ENCODE data around the gene FADS6. TPM values are rescaled to one million over a fixed set of nuclear protein-coding genes. Genes with fewer than 3 reads are reported as not detected.

Gene FADS6
- total RNA-seq, 1 experiment from 2014 or later, result not detected

DNA sequence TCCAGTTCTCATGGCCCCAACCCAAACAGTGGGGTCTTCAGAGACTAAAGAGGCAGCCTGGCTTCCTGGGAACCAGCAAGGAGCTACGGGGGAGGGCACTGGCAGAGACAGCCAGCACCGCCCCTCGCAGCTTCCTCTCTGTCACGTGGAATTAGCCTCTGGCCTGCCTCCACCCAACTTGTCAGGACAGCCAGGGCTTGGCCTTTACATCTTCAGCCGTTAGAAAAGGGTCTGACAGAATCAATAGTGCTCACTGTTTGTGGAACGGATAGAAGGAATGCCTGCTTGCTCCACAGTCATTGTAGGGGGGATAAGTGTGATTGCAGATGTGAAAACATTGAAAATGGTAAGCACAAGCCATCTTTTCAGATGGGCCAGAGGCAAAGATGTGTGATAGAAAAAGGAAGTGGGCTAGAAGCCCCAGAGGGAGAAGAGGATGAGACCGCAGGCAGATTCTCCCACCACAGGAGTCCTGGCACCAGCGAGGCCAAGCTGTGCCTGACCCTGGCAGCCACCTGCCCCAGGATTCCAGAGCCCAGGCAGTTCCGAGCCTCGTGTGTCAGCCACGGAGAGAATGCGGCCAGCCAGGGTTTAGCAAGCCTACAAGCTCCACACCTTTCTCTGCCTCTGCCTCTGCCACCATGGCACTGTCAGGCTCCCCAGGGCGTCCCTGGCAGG is 52.3 kb downstream of the FADS6 start:
- ChIA-PET POLR2A (no interaction called here), CTCF (interaction anchor here (0.6 to 1.4 kb wide), 2 partner anchors 24 to 792 kb away, joined by 3 to 5 read pairs; no protein-coding TSS in a partner anchor)
- peaks cover 12% of the 10 kb centered on the region for H3K4me1 ChIP-seq (ENCODE audit: control insufficient read depth, insufficient read depth, low read length)
- DNase-seq (ENCODE audit: low read depth, low spot score) (no peak), ATAC-seq (no peak)
- no TSS peak for BruUV-seq (replicated peaks)
- no peaks in the 10 kb centered on the region for H3K27me3 ChIP-seq (ENCODE audit: control insufficient read depth, insufficient read depth, low read length)
- no peak for TF ChIP-seq SIN3A (IDR thresholded peaks at IDR 0.05; ENCODE audit: borderline replicate concordance, insufficient read depth, low read depth, low read length)
- TF ChIP-seq, protein P1, sequence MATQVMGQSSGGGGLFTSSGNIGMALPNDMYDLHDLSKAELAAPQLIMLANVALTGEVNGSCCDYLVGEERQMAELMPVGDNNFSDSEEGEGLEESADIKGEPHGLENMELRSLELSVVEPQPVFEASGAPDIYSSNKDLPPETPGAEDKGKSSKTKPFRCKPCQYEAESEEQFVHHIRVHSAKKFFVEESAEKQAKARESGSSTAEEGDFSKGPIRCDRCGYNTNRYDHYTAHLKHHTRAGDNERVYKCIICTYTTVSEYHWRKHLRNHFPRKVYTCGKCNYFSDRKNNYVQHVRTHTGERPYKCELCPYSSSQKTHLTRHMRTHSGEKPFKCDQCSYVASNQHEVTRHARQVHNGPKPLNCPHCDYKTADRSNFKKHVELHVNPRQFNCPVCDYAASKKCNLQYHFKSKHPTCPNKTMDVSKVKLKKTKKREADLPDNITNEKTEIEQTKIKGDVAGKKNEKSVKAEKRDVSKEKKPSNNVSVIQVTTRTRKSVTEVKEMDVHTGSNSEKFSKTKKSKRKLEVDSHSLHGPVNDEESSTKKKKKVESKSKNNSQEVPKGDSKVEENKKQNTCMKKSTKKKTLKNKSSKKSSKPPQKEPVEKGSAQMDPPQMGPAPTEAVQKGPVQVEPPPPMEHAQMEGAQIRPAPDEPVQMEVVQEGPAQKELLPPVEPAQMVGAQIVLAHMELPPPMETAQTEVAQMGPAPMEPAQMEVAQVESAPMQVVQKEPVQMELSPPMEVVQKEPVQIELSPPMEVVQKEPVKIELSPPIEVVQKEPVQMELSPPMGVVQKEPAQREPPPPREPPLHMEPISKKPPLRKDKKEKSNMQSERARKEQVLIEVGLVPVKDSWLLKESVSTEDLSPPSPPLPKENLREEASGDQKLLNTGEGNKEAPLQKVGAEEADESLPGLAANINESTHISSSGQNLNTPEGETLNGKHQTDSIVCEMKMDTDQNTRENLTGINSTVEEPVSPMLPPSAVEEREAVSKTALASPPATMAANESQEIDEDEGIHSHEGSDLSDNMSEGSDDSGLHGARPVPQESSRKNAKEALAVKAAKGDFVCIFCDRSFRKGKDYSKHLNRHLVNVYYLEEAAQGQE (IDR thresholded peaks at IDR 0.05; ENCODE audit: insufficient read depth in 1 of 2, low read depth in 2 of 2, low read length in 1 of 2), result no peak
- TF ChIP-seq POLR2AphosphoS5 (IDR thresholded peaks at IDR 0.05; ENCODE audit: low read depth, low read length), result no peak
- TF ChIP-seq, protein P2, sequence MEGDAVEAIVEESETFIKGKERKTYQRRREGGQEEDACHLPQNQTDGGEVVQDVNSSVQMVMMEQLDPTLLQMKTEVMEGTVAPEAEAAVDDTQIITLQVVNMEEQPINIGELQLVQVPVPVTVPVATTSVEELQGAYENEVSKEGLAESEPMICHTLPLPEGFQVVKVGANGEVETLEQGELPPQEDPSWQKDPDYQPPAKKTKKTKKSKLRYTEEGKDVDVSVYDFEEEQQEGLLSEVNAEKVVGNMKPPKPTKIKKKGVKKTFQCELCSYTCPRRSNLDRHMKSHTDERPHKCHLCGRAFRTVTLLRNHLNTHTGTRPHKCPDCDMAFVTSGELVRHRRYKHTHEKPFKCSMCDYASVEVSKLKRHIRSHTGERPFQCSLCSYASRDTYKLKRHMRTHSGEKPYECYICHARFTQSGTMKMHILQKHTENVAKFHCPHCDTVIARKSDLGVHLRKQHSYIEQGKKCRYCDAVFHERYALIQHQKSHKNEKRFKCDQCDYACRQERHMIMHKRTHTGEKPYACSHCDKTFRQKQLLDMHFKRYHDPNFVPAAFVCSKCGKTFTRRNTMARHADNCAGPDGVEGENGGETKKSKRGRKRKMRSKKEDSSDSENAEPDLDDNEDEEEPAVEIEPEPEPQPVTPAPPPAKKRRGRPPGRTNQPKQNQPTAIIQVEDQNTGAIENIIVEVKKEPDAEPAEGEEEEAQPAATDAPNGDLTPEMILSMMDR (IDR thresholded peaks at IDR 0.05), result no peak
- no peak for TF ChIP-seq TCF7L2 (IDR thresholded peaks at IDR 0.05; ENCODE audit: low read depth, low read length)
- no peak overlapping the region for H3K27ac ChIP-seq (ENCODE audit: low read length)
- H3K4me3 ChIP-seq (ENCODE audit: low read depth in 2 of 2, low read length in 2 of 2), result no peak overlapping the region
- no peaks in the 10 kb centered on the region for H3K36me3 ChIP-seq (ENCODE audit: control insufficient read depth, insufficient read depth, low read length)
- no peaks in the 10 kb centered on the region for H3K9me3 ChIP-seq (ENCODE audit: control insufficient read depth, insufficient read depth, low read depth, low read length)
- intact Hi-C loops (cut with micrococcal nuclease; ENCODE audit: unreplicated experiment), result no loop called here
- in situ Hi-C loops (cut with HindIII; ENCODE audit: low pct_unique_long_range_greater_than_20kb, low sequenced_read_pairs), result no loop called here

GRCh38 chr17:74839990-74840852 is 53.2 kb downstream of the FADS6 start:
- Histone ChIP-seq H3K27me3 (ENCODE audit: control insufficient read depth, insufficient read depth, low read length) (no peaks in the 10 kb centered on the region), H3K36me3 (ENCODE audit: control insufficient read depth, insufficient read depth, low read length) (no peaks in the 10 kb centered on the region), H3K4me1 (ENCODE audit: control insufficient read depth, insufficient read depth, low read length) (peaks cover 12% of the 10 kb centered on the region), H3K27ac (ENCODE audit: low read length) (no peak overlapping the region), H3K4me3 (ENCODE audit: low read depth in 2 of 2, low read length in 2 of 2) (no peak overlapping the region), H3K9me3 (ENCODE audit: control insufficient read depth, insufficient read depth, low read depth, low read length) (no peaks in the 10 kb centered on the region)
- no peak for DNase-seq (ENCODE audit: low read depth, low spot score)
- intact Hi-C loops (cut with micrococcal nuclease; ENCODE audit: unreplicated experiment), result no loop called here
- TF ChIP-seq, protein P2 (IDR thresholded peaks at IDR 0.05), result no peak
- no peak for TF ChIP-seq POLR2AphosphoS5 (IDR thresholded peaks at IDR 0.05; ENCODE audit: low read depth, low read length)
- TF ChIP-seq TCF7L2 (IDR thresholded peaks at IDR 0.05; ENCODE audit: low read depth, low read length), result no peak
- TF ChIP-seq, protein P1 (IDR thresholded peaks at IDR 0.05; ENCODE audit: insufficient read depth in 1 of 2, low read depth in 2 of 2, low read length in 1 of 2), result no peak
- no peak for TF ChIP-seq SIN3A (IDR thresholded peaks at IDR 0.05; ENCODE audit: borderline replicate concordance, insufficient read depth, low read depth, low read length)
- BruUV-seq (replicated peaks), result no TSS peak
- ChIA-PET POLR2A (no interaction called here), CTCF (no interaction called here)
- no peak for ATAC-seq
- in situ Hi-C loops (cut with HindIII; ENCODE audit: low pct_unique_long_range_greater_than_20kb, low sequenced_read_pairs), result no loop called here

Data from Panc1 (cell line).